IPS-18c (cell line): Measurements from ENCODE around the gene CTNNA3.
"Not testable (repeated sequence)": the region's sequence is repeated elsewhere in the genome, so short reads cannot be mapped to it uniquely, and the experiment has no call there.

Experiments
- H3K4me3 ChIP-seq: 2 replicates; pipeline ENCODE4 v1.7.0; 2013; ENCODE audit warnings: low read depth, mild to moderate bottlenecking, low read length, moderate library complexity; ENCODE audit not compliant: insufficient read depth
- H3K9me3 ChIP-seq: one replicate; pipeline ENCODE4 v1.6.1; 2013; ENCODE audit warnings: mild to moderate bottlenecking, low read length, moderate library complexity; ENCODE audit not compliant: control insufficient read depth, insufficient read depth

CTNNA3 gene

GRCh38 chr10:67550838-67551402 is 145.1 kb downstream of the CTNNA3 start:
- no peaks in the 10 kb centered on the region for H3K9me3 ChIP-seq
- no peak overlapping the region for H3K4me3 ChIP-seq

DNA sequence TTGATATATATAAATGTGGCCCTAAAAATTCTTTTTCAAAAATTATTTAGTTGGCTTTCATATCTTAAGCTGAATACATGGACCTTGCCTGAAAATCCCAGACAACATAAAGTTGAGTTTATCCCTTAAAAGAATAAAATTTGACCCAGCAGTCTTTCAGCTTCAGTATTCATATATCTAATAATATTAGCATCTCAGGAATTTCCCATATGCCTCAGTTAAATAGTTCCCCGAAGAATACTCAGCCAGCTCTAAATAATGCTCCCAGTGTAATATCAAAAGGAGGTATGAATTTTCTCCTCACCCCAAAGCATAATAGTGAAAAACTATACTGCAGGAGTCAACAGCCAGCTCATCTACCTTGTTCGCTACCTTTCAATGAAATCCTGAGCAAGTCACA is 145.9 kb downstream of the CTNNA3 start:
- Histone ChIP-seq H3K9me3 (no peaks in the 10 kb centered on the region), H3K4me3 (no peak overlapping the region)

GRCh38 chr10:67549390-67549789 is 146.6 kb downstream of the CTNNA3 start:
- no peak overlapping the region for H3K4me3 ChIP-seq
- H3K9me3 ChIP-seq: no peaks in the 10 kb centered on the region

GRCh38 chr10:67541411-67541810 is 154.6 kb downstream of the CTNNA3 start:
- H3K9me3 ChIP-seq: no peaks in the 10 kb centered on the region
- no peak overlapping the region for H3K4me3 ChIP-seq

DNA sequence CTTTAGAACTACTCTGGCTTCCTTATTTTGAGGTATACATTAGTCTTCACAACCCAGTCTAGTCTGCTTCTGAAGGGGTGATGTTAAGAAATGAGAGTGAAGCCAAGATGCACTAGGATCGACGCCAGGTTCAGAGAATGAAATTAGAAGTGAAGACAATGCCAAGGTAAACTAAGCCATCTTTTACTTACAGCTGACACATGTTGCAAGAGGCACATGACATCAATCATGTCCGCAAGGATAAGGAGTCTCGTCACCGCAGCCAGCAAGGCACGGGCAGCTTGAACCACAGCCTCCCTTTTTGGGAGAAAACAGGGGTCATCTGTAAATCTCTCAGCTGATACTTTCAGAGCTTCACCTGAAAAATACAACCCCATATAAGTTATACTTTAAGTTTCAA is 156.7 kb downstream of the CTNNA3 start:
- H3K4me3 ChIP-seq: no peak overlapping the region
- no peaks in the 10 kb centered on the region for H3K9me3 ChIP-seq

- Histone ChIP-seq H3K9me3 (no peaks in the 10 kb centered on the region), H3K4me3 (no peak overlapping the region)
Measured at GRCh38 chr10:67537906-67538305, 158.1 kb downstream of the CTNNA3 start.

GRCh38 chr10:67533376-67533775 is 162.6 kb downstream of the CTNNA3 start:
- H3K9me3 ChIP-seq: no peaks in the 10 kb centered on the region
- H3K4me3 ChIP-seq: no peak overlapping the region

DNA sequence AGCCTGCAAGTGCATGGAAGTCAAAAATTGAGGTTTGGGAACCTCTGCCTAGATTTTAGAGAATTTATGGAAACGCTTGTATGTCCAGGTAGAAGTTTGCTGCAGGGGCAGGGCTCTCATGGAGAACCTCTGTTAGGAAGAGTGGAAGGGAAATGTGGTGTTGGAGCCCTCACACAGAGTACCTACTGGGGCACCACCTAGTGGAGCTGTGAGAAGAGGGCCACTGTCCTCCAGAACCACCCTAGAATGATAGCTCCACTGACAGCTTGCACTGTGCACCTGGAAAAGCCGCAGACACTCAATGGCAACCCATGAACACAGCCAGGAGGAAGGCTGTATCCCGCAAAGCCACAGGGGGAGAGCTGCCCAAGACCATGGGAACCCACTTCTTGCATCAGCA is 165.0 kb downstream of the CTNNA3 start:
- H3K9me3 ChIP-seq, H3K4me3 ChIP-seq: not testable (repeated sequence)

DNA sequence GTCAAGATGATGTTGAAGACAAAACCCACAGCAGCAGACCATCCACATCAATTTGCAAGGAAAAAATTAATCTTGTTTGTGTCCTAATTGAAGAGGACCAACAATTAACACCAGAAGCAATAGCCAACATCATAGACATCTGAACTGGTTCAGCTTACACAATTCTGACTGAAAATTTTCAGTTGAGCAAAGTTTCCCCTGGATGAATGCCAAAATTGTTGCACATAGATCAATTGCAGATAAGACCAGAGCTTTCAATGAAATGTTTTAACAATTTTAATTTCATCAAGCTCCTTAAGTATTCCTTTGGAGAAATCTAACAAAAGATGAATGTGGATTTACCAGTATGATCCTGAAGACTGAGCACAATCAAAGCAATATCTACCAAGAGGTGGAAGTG is 168.6 kb downstream of the CTNNA3 start:
- Histone ChIP-seq H3K9me3 (no peaks in the 10 kb centered on the region), H3K4me3 (no peak overlapping the region)

GRCh38 chr10:67521546-67521945 is 174.4 kb downstream of the CTNNA3 start:
- no peak overlapping the region for H3K4me3 ChIP-seq
- no peaks in the 10 kb centered on the region for H3K9me3 ChIP-seq

DNA sequence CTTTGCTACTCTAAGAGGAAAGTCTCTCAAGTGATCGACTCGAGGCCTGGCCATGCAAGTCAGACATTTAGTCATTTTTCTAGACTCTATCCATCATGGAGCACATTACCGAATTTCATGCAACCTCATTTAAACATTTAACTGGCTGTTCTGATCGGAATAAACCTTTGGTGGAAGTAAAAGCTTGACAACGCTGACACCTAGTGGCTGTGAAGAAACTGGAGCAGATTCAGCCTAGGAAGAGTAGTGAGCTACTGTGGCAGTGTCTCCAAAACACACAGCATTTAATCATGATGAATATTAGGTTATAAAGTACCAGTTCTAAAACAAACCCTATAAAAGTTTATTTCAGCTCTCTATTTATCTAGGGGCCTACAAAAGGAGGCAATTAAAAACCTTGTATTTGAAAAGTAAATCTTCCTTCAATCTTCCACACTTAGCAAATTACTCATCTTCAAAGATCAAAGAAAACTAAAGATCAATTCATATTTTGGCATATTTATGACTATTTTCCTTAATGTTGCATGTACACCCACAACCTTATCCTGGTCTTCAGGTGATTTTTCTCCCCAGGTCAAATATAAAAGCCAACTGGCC is 175.0 kb downstream of the CTNNA3 start:
- Histone ChIP-seq H3K9me3 (no peaks in the 10 kb centered on the region), H3K4me3 (no peak overlapping the region)

DNA sequence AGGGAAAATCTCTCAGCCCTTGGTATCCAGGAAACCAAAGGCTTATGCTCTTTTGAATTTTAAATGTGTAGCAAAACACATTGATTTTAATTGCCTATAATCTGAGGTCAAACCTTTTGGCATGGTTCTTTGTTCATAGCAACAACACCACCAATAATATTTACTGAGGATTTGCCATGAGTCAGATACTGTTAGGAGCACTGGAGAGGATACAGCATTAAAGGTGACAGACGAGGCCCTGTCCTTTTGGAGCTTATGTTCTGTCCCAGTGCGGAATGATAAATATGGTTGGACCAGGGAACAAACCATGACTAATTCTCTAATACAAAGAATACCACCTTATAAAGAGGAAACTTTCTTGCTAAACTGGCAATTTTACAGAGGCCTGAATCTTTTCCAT is 176.6 kb downstream of the CTNNA3 start:
- no peaks in the 10 kb centered on the region for H3K9me3 ChIP-seq
- no peak overlapping the region for H3K4me3 ChIP-seq

GRCh38 chr10:67518756-67519155 is 177.2 kb downstream of the CTNNA3 start:
- Histone ChIP-seq H3K4me3 (no peak overlapping the region), H3K9me3 (no peaks in the 10 kb centered on the region)

GRCh38 chr10:67518043-67518442 is 178.0 kb downstream of the CTNNA3 start:
- H3K4me3 ChIP-seq: no peak overlapping the region

GRCh38 chr10:67506757-67507091 is 189.3 kb downstream of the CTNNA3 start:
- Histone ChIP-seq H3K9me3 (peaks cover 2% of the 10 kb centered on the region), H3K4me3 (no peak overlapping the region)

More at GRCh38 chr10:67518043-67518442, 178.0 kb downstream of the CTNNA3 start:
- H3K9me3 ChIP-seq: no peaks in the 10 kb centered on the region

DNA sequence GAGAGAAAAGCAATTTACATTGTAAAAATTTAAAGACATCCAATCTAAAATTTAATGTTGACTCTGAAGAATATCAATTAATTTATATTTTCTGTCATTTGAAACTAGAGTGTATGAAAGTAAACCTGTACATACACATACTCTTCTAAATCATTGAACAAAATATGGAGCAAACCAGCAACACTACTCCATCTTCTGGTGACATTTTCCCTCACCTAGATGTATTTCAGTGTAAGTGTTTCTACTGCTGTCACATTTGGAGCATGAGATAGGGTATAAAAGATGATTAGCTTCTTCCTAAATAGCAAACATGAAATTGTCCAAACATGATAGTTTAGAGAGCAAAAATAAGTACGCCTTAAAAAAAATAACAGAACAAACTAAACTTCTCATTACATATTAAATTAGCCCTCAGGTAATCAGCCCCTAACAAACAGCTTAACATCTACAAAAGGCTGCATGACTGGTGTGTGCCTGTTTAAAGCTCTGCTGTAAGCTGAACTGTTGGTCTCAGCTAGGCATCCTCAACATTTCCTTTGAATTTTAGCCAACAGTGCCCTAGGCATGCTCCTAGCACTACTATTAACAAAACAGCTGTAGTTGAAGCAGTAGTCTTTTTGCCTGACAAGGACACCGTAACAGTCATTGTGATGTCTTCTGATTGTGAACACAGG is 189.8 kb downstream of the CTNNA3 start:
- Histone ChIP-seq H3K4me3 (no peak overlapping the region), H3K9me3 (peaks cover 2% of the 10 kb centered on the region)

- Histone ChIP-seq H3K4me3 (no peak overlapping the region), H3K9me3 (no peaks in the 10 kb centered on the region)
Measured at GRCh38 chr10:67492317-67493019, 203.5 kb downstream of the CTNNA3 start.

GRCh38 chr10:67487906-67488619 is 207.9 kb downstream of the CTNNA3 start:
- no peaks in the 10 kb centered on the region for H3K9me3 ChIP-seq

More at GRCh38 chr10:67487906-67488619, 207.9 kb downstream of the CTNNA3 start:
- H3K4me3 ChIP-seq: no peak overlapping the region
